Liver (tissue), 9 donors: ENCODE data around the gene SMYD4. TPM values are rescaled to one million over a fixed set of nuclear protein-coding genes. Genes with fewer than 3 reads are reported as not detected.

ENCODE experiments used
- DNase-seq: peaks from one replicate; pipeline ENCODE4 v3.0.0-alpha.2; 2017; ENCODE audit warnings: low spot score
- H3K27ac ChIP-seq, 2 donors: one replicate each; pipeline ENCODE4 v1.7.0; 2013; ENCODE audit warnings: inconsistent platforms in 2 of 2, low read length in 2 of 2, control low read depth in 1 of 2, low read depth in 1 of 2, mild to moderate bottlenecking in 1 of 2
- H3K27me3 ChIP-seq, 4 donors: one replicate each; pipeline versions ENCODE4 v1.6.1 to v1.7.0; 2013; ENCODE audit warnings: low read length in 3 of 4, inconsistent platforms in 1 of 4, mild to moderate bottlenecking in 1 of 4, moderate library complexity in 1 of 4; ENCODE audit not compliant: control insufficient read depth in 4 of 4, insufficient read depth in 4 of 4
- H3K36me3 ChIP-seq, 4 donors: one replicate each; pipeline versions ENCODE4 v1.6.1 to v1.7.0; 2013; ENCODE audit warnings: low read length in 3 of 4, mild to moderate bottlenecking in 3 of 4, low read depth in 1 of 4, moderate library complexity in 1 of 4; ENCODE audit not compliant: control insufficient read depth in 4 of 4, insufficient read depth in 3 of 4
- H3K4me1 ChIP-seq, 4 donors: one replicate each; pipeline versions ENCODE4 v1.6.1 to v1.7.0; 2013; ENCODE audit warnings: low read length in 3 of 4, mild to moderate bottlenecking in 3 of 4, moderate library complexity in 1 of 4; ENCODE audit not compliant: control insufficient read depth in 4 of 4, insufficient read depth in 4 of 4
- H3K4me3 ChIP-seq, 3 donors: one replicate each; pipeline versions ENCODE4 v1.6.1 to v1.7.0; 2013; ENCODE audit warnings: low read length in 3 of 3, control low read depth in 1 of 3, low read depth in 1 of 3, mild to moderate bottlenecking in 1 of 3
- H3K9ac ChIP-seq, 2 donors: one replicate each; pipeline ENCODE4 v1.7.0; 2013; ENCODE audit warnings: low read length in 2 of 2, mild to moderate bottlenecking in 2 of 2, moderate library complexity in 2 of 2, control low read depth in 1 of 2, low read depth in 1 of 2
- H3K9me3 ChIP-seq, 4 donors: one replicate each; pipeline versions ENCODE4 v1.6.1 to v1.7.0; 2013; ENCODE audit warnings: low read length in 3 of 4; ENCODE audit not compliant: control insufficient read depth in 4 of 4
- ATF3 ChIP-seq: IDR thresholded peaks from 2 replicates; pipeline ENCODE4 v1.6.1; 2016; ENCODE audit warnings: antibody characterized with exemption
- EGR1 ChIP-seq, 2 donors: IDR thresholded peaks; 2 replicates each; pipeline ENCODE4 v1.6.1; 2016 to 2018; ENCODE audit warnings: antibody characterized with exemption in 2 of 2, low read depth in 2 of 2
- FOXA1 ChIP-seq: IDR thresholded peaks from 2 replicates; pipeline ENCODE4 v1.6.1; 2016; ENCODE audit warnings: antibody characterized with exemption
- FOXA2 ChIP-seq: IDR thresholded peaks from 2 replicates; pipeline ENCODE4 v1.6.1; 2016; ENCODE audit warnings: antibody characterized with exemption
- GABPA ChIP-seq, 2 donors: IDR thresholded peaks in 1 of 2; conservative IDR thresholded peaks in 1 of 2; 2 replicates each; pipeline ENCODE4 v1.6.1; 2016; ENCODE audit warnings: antibody characterized with exemption in 2 of 2, mild to moderate bottlenecking in 1 of 2, moderate library complexity in 1 of 2
- HNF4A ChIP-seq, 2 donors: conservative IDR thresholded peaks; 2 replicates each; pipeline ENCODE4 v1.6.1; 2016; ENCODE audit warnings: antibody characterized with exemption in 2 of 2, mild to moderate bottlenecking in 2 of 2
- HNF4G ChIP-seq: IDR thresholded peaks from 2 replicates; pipeline ENCODE4 v1.6.1; 2016; ENCODE audit warnings: antibody characterized with exemption
- JUND ChIP-seq, 2 donors: IDR thresholded peaks; 2 replicates each; pipeline ENCODE4 v1.6.1; 2016; ENCODE audit warnings: antibody characterized with exemption in 2 of 2
- MAX ChIP-seq: IDR thresholded peaks from 2 replicates; pipeline ENCODE4 v1.6.1; 2016; ENCODE audit warnings: antibody characterized with exemption
- NR2F2 ChIP-seq: IDR thresholded peaks from 2 replicates; pipeline ENCODE4 v1.6.1; 2016; ENCODE audit warnings: antibody characterized with exemption
- RAD21 ChIP-seq, 2 donors: IDR thresholded peaks; 2 replicates each; pipeline ENCODE4 v1.6.1; 2016; ENCODE audit warnings: antibody characterized with exemption in 2 of 2, mild to moderate bottlenecking in 2 of 2
- REST ChIP-seq: IDR thresholded peaks from 2 replicates; pipeline ENCODE4 v1.6.1; 2016; ENCODE audit warnings: antibody characterized with exemption, mild to moderate bottlenecking
- RXRA ChIP-seq, 2 donors: IDR thresholded peaks; 2 replicates each; pipeline ENCODE4 v1.6.1; 2017 to 2018; ENCODE audit warnings: antibody characterized with exemption in 2 of 2, mild to moderate bottlenecking in 1 of 2
- SP1 ChIP-seq: IDR thresholded peaks from 2 replicates; pipeline ENCODE4 v1.6.1; 2018; ENCODE audit warnings: antibody characterized with exemption, mild to moderate bottlenecking
- TAF1 ChIP-seq: conservative IDR thresholded peaks from 2 replicates; pipeline ENCODE4 v1.6.1; 2016; ENCODE audit warnings: antibody characterized with exemption, mild to moderate bottlenecking
- YY1 ChIP-seq: IDR thresholded peaks from 2 replicates; pipeline ENCODE4 v1.6.1; 2016; ENCODE audit warnings: antibody characterized with exemption, mild to moderate bottlenecking
- ZBTB33 ChIP-seq: IDR thresholded peaks from 2 replicates; pipeline ENCODE4 v1.6.1; 2016; ENCODE audit warnings: antibody characterized with exemption
- WGBS: extraction: QIAGEN DNeasy Blood & Tissue Kit; methylation state at CpG from one replicate; pipeline ENCODE4 v1.1.7; 2013; 5-methylcytosine and 5-hydroxymethylcytosine counted together
- polyA plus RNA-seq, 2 donors: library from polyadenylated mRNA; stranded (reverse) in 1 of 2; unstranded in 1 of 2; fragments of 200-250 nt in 1 of 2; fragments of >200 nt in 1 of 2; fragmentation: Nextera tagmentation in 1 of 2; extraction: Ambion mirVana in 1 of 2; gene quantifications; one replicate each; pipeline versions ENCODE4 v1.2.1 to v1.2.3, GENCODE V29; 2013 to 2015
- total RNA-seq, 2 donors: library from RNA; depleted of rRNA; stranded (reverse); fragments of >200 nt; gene quantifications; one replicate each; pipeline ENCODE4 v1.2.3, GENCODE V29; 2014
- donor health status: healthy.
- donor health status: healthy.
- donor health status: healthy.
- donor health status: healthy.
- donor health status: healthy.

SMYD4 gene
- total and polyA plus RNA-seq, 4 donors: 2.2 to 9.5 (median 5.2) TPM

GRCh38 chr17:1737531-1738291 is 92.0 kb downstream of the SMYD4 start:
- Histone ChIP-seq H3K27me3 (no peaks in the 10 kb centered on the region), H3K27ac (peak overlapping the region; percentile 87 to 96), H3K36me3 (peaks cover 0 to 10% (median 6%) of the 10 kb centered on the region in 4 donors), H3K9me3 (no peaks in the 10 kb centered on the region), H3K4me1 (peaks cover 8 to 42% (median 32%) of the 10 kb centered on the region in 4 donors), H3K9ac (peak overlapping the region; percentile 67 to 71), H3K4me3 (peak overlapping the region in 2 of 3 donors; percentile 7 to 31)
- WGBS: 46% methylated on average over 21 of the region's 21 CpGs
- DNase-seq: peak; percentile 34
- TF ChIP-seq MAX: no peak
- TF ChIP-seq TAF1: no peak
- no peak for TF ChIP-seq RAD21 (IDR thresholded peaks at IDR 0.05)
- TF ChIP-seq RXRA (IDR thresholded peaks at IDR 0.05): no peak
- TF ChIP-seq FOXA1: no peak
- TF ChIP-seq ATF3: no peak
- TF ChIP-seq SP1: no peak
- no peak for TF ChIP-seq HNF4A (conservative IDR thresholded peaks at IDR 0.05)
- TF ChIP-seq REST: no peak
- TF ChIP-seq EGR1 (IDR thresholded peaks at IDR 0.05; ENCODE audit: low read depth in 2 of 2): no peak
- TF ChIP-seq YY1: no peak
- TF ChIP-seq NR2F2: no peak

GRCh38 chr17:1736348-1737281 is 93.1 kb downstream of the SMYD4 start:
- Histone ChIP-seq H3K27ac (peak overlapping the region; percentile 87 to 96), H3K27me3 (no peaks in the 10 kb centered on the region), H3K9ac (peak overlapping the region; percentile 26 to 67), H3K4me3 (peak overlapping the region; percentile 31 to 41 (median 41)), H3K36me3 (peaks cover 0 to 11% (median 6%) of the 10 kb centered on the region in 4 donors), H3K4me1 (peaks cover 8 to 35% (median 27%) of the 10 kb centered on the region in 4 donors), H3K9me3 (no peaks in the 10 kb centered on the region)
- WGBS: 27% methylated on average over 25 of the region's 25 CpGs
- peak; percentile 73 for DNase-seq
- TF ChIP-seq YY1 (peak; percentile 68), FOXA2 (peak; percentile 78), SP1 (peak; percentile 96), ATF3 (peak; percentile 81), REST (peak; percentile 64), HNF4G (peak; percentile 95), NR2F2 (peak; percentile 96), GABPA (IDR thresholded peaks at IDR 0.05 in 1 of 2, conservative IDR thresholded peaks at IDR 0.05 in 1 of 2) (peak in 1 of 2 donors; percentile 35), RXRA (IDR thresholded peaks at IDR 0.05) (peak; percentile 94), HNF4A (conservative IDR thresholded peaks at IDR 0.05) (peak; percentile 93 to 97), ZBTB33 (peak; percentile 72), RAD21 (IDR thresholded peaks at IDR 0.05) (peak in 1 of 2 donors; percentile 33), MAX (peak; percentile 58), FOXA1 (peak; percentile 90), JUND (IDR thresholded peaks at IDR 0.05) (peak in 1 of 2 donors; percentile 75), TAF1 (no peak), EGR1 (IDR thresholded peaks at IDR 0.05; ENCODE audit: low read depth in 2 of 2) (peak; percentile 41 to 48)
